LNCAP (cell line): ENCODE data around the gene SLC15A1.

Source experiments
- TF ChIP-seq, protein P1 (sequence below): fragments of 450-650 bp; IDR thresholded peaks from 2 replicates; pipeline ENCODE4 v1.5.1; 2017; ENCODE audit warnings: mild to moderate bottlenecking

The SLC15A1 gene, protein sequence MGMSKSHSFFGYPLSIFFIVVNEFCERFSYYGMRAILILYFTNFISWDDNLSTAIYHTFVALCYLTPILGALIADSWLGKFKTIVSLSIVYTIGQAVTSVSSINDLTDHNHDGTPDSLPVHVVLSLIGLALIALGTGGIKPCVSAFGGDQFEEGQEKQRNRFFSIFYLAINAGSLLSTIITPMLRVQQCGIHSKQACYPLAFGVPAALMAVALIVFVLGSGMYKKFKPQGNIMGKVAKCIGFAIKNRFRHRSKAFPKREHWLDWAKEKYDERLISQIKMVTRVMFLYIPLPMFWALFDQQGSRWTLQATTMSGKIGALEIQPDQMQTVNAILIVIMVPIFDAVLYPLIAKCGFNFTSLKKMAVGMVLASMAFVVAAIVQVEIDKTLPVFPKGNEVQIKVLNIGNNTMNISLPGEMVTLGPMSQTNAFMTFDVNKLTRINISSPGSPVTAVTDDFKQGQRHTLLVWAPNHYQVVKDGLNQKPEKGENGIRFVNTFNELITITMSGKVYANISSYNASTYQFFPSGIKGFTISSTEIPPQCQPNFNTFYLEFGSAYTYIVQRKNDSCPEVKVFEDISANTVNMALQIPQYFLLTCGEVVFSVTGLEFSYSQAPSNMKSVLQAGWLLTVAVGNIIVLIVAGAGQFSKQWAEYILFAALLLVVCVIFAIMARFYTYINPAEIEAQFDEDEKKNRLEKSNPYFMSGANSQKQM

GRCh38 chr13:98752467-98753290, at the start of gene SLC15A1:
Gene SLC15A1, minus strand, starts transcription at chr13:98752672. Its CDS starts 74 bp downstream, at chr13:98752598.
- TF ChIP-seq, protein P1, sequence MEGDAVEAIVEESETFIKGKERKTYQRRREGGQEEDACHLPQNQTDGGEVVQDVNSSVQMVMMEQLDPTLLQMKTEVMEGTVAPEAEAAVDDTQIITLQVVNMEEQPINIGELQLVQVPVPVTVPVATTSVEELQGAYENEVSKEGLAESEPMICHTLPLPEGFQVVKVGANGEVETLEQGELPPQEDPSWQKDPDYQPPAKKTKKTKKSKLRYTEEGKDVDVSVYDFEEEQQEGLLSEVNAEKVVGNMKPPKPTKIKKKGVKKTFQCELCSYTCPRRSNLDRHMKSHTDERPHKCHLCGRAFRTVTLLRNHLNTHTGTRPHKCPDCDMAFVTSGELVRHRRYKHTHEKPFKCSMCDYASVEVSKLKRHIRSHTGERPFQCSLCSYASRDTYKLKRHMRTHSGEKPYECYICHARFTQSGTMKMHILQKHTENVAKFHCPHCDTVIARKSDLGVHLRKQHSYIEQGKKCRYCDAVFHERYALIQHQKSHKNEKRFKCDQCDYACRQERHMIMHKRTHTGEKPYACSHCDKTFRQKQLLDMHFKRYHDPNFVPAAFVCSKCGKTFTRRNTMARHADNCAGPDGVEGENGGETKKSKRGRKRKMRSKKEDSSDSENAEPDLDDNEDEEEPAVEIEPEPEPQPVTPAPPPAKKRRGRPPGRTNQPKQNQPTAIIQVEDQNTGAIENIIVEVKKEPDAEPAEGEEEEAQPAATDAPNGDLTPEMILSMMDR: no peak

DNA sequence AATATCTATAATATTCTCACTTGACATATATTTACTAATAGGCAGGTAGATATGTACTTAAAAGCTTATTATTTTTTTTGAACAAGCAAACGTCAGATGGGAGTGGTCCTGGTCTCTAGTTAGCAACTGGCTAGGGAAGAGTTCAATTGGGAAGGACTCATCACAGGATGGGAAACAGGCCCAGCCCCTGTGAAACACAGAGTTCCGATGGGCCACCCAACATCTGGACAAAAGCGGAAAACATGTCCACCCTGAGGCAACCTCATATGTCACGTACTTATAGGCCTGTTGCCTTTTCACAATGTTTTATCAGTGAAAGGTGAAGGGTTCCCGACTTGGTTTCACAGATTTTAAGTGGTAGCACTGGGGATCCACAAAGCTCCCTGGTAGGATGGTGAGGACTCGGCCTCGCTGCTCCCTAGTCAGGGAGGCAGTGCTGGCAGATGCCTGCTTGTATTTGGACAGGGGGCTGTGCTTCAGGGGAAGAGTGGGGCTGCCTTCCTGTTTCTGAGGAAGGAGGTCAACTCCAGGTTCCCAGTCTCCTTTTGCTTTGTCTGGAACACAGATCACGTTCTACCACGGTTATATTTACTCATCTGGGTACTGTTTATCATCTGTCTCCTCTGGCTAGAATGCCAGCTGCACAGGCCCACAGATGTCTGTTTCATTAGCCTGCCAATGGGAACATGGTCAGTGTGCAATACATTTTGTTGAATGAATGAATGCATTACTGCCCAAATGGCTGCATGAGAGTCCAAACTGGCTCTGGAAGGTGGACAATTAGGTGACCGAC, 49.4 kb upstream of the SLC15A1 start:
- TF ChIP-seq, protein P1: no peak

GRCh38 chr13:98800078-98800477, 47.6 kb upstream of the SLC15A1 start:
- TF ChIP-seq, protein P1: no peak

- TF ChIP-seq, protein P1: no peak
Observed at GRCh38 chr13:98798849-98799645, 46.6 kb upstream of the SLC15A1 start.

DNA sequence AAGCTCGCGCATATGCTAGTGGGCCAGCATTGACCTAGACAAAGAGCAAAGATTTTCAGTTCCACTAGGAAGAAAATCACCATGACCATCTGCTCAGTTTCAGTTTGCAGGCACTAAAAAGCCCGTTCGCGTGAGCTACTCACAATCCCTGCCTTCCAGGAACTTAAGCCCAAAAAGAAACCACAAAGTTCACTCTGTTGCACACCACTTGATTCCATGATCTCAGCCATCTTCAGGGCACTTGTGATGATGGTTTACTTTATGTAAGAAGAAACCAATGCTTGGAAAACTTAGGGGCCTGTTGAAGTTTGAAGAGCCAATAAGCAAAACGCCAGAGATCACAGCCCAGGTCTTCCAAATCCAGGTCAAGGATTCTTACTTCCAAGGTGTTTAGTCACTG, 45.0 kb upstream of the SLC15A1 start:
- TF ChIP-seq, protein P1: no peak

GRCh38 chr13:98796798-98797197, 44.3 kb upstream of the SLC15A1 start:
- TF ChIP-seq, protein P1: no peak
